Muscle layer of duodenum (tissue), 2 donors: ENCODE measurements around the gene HNRNPM.
A peak's percentile ranks its signal among the peaks of the same experiment; 100 is the strongest.

Source experiments
- H3K27ac ChIP-seq: one replicate; pipeline ENCODE4 v1.7.0; 2013; ENCODE audit warnings: mild to moderate bottlenecking, low read length
- H3K27me3 ChIP-seq: one replicate; pipeline ENCODE4 v1.7.0; 2013; ENCODE audit warnings: low read depth, mild to moderate bottlenecking, control low read depth, low read length
- H3K36me3 ChIP-seq, 2 donors: one replicate each; pipeline ENCODE4 v1.7.0; 2013; ENCODE audit warnings: low read length in 2 of 2, control low read depth in 1 of 2, mild to moderate bottlenecking in 1 of 2; ENCODE audit not compliant: insufficient read depth in 2 of 2, control insufficient read depth in 1 of 2
- H3K4me1 ChIP-seq, 2 donors: one replicate each; pipeline ENCODE4 v1.7.0; 2013; ENCODE audit warnings: low read length in 2 of 2, mild to moderate bottlenecking in 2 of 2, control low read depth in 1 of 2, moderate library complexity in 1 of 2; ENCODE audit not compliant: insufficient read depth in 2 of 2, control insufficient read depth in 1 of 2
- H3K4me3 ChIP-seq, 2 donors: one replicate each; pipeline ENCODE4 v1.7.0; 2013; ENCODE audit warnings: low read length in 2 of 2, low read depth in 1 of 2, mild to moderate bottlenecking in 1 of 2
- H3K9me3 ChIP-seq, 2 donors: one replicate each; pipeline ENCODE4 v1.7.0; 2013; ENCODE audit warnings: low read length in 2 of 2, control low read depth in 1 of 2, mild to moderate bottlenecking in 1 of 2; ENCODE audit not compliant: control insufficient read depth in 1 of 2
- donor health status: healthy.

Gene HNRNPM, protein sequence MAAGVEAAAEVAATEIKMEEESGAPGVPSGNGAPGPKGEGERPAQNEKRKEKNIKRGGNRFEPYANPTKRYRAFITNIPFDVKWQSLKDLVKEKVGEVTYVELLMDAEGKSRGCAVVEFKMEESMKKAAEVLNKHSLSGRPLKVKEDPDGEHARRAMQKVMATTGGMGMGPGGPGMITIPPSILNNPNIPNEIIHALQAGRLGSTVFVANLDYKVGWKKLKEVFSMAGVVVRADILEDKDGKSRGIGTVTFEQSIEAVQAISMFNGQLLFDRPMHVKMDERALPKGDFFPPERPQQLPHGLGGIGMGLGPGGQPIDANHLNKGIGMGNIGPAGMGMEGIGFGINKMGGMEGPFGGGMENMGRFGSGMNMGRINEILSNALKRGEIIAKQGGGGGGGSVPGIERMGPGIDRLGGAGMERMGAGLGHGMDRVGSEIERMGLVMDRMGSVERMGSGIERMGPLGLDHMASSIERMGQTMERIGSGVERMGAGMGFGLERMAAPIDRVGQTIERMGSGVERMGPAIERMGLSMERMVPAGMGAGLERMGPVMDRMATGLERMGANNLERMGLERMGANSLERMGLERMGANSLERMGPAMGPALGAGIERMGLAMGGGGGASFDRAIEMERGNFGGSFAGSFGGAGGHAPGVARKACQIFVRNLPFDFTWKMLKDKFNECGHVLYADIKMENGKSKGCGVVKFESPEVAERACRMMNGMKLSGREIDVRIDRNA

DNA sequence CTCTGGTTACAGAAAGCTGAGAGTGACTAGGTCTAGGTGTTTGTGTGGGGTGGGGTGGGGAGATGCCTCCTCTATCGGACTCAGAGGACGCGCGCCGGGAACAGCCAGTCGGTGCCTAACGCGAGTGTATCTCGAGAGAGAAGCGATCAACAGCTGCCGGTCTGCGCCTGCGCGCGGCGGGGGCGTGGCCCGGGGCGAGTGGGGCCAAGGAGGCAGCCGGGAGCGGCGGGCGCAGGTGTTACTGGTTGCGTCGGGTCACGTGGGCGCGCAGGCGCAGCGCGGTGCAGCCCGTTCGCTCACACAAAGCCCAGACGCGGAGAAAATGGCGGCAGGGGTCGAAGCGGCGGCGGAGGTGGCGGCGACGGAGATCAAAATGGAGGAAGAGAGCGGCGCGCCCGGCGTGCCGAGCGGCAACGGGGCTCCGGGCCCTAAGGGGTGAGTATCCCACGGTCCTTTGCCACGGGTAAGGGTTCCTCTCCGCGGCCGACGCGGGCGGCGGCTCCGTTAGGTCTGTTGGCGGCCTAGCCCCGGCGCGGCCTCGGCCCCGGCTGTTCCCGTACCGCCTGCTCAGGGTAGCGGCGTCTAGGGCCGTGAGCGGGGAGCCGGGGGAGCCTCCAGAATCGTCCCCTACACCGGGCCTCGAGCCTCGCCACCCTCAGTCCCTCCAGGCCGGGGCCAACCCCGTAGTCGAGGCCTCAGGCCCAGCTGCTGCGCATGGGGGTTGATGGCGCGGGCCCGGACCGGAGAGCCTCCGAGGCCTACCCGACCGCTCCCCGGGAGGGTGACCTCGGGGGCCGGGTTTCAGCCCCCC, at the start of gene HNRNPM:
Gene HNRNPM (plus strand): TSS at position 299 of the 811 bp plus-strand sequence. CDS start 24 bp downstream, at position 323.
- no peaks in the 10 kb centered on the region for H3K27me3 ChIP-seq
- no peaks in the 10 kb centered on the region for H3K9me3 ChIP-seq
- peaks cover 21 to 39% of the 10 kb centered on the region in 2 donors for H3K4me1 ChIP-seq
- peaks cover 2 to 11% of the 10 kb centered on the region in 2 donors for H3K36me3 ChIP-seq
- H3K27ac ChIP-seq, result peak within 1 kb of the TSS; percentile 95
- H3K4me3 ChIP-seq, result peak within 1 kb of the TSS; percentile 90 to 94

DNA sequence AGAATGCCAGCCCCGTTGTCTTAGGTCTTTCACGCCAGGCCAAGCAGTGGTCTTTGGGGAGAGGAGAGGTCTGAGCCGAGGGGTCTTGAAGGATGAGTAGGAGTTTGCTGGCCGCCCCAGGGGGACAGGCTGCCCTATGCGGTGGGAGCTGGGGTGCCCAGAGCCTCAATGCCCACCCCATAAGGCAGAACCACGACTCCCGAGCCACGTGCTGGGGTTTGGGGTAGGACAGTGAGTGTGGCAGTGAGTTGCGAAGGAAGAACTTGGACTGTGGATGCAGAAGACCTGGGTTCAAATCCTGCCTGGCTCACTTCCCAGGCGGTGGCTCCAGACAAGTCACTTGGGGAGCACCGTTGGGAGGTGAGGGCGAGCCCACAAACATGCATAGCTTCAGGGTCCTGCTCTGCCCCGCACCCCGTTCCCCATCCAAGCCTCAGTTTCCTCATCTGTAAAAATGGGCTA, 49.1 kb upstream of the HNRNPM start:
- Histone ChIP-seq H3K4me3 (no peak overlapping the region), H3K9me3 (no peaks in the 10 kb centered on the region), H3K27me3 (no peaks in the 10 kb centered on the region), H3K4me1 (peaks cover 12 to 59% of the 10 kb centered on the region in 2 donors), H3K27ac (no peak overlapping the region), H3K36me3 (peaks cover 6 to 14% of the 10 kb centered on the region in 2 donors)

DNA sequence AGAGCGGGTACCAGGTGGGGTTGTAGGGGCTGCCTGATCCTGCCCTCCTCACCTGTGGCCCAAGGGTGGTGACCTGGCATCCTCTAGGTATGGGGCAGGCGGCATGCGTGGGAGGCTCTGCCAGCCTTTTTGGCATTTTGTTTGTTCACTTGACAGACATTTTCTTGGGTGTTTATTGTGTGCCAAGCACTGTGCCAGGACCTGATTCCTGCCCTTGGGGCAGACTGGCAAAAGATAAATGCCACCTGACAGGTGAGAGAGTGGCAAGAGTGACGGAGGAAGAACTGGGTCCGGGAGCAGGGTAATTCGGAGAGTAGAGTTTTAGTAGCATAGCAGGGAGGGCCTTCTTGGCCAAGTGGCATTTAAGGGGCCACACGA, 48.6 kb upstream of the HNRNPM start:
- no peaks in the 10 kb centered on the region for H3K27me3 ChIP-seq
- H3K4me1 ChIP-seq, result peaks cover 9 to 54% of the 10 kb centered on the region in 2 donors
- H3K9me3 ChIP-seq, result no peaks in the 10 kb centered on the region
- no peak overlapping the region for H3K4me3 ChIP-seq
- peaks cover 6 to 14% of the 10 kb centered on the region in 2 donors for H3K36me3 ChIP-seq
- no peak overlapping the region for H3K27ac ChIP-seq

DNA sequence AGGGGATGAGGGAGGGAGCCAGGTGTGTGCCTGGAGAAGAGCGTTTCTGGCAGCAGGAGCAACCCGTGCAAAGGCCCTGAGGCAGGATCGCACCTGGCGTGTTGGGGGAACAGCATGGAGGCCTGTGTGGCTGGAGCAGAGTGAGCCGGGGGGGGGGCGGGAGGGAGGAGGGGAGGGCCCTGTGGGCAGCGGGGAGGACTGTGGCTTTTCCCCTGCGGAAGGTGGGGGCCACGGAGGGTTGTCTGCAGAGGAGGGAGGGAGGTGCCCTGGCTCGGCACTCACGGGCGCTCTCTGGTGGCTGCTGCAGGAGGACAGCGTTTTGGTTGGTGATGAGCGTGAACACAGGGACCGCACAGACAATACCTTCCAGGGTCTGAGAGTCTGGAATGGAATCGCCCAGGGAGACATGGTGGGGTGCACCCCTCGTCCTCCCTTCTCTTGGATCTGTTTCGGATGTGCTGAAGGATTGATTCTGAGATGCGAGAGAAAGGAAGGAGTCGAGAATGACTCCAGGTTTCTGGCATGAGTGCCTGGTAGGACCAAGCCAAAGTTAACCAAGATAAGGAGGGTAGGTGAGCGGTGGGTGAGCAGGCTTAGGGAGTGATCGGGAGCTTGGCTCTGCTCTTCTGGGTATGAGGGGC, 48.1 kb upstream of the HNRNPM start:
- Histone ChIP-seq H3K27ac (no peak overlapping the region), H3K27me3 (no peaks in the 10 kb centered on the region), H3K4me3 (no peak overlapping the region), H3K36me3 (peaks cover 6 to 14% of the 10 kb centered on the region in 2 donors), H3K9me3 (no peaks in the 10 kb centered on the region), H3K4me1 (peaks cover 4 to 49% of the 10 kb centered on the region in 2 donors)

DNA sequence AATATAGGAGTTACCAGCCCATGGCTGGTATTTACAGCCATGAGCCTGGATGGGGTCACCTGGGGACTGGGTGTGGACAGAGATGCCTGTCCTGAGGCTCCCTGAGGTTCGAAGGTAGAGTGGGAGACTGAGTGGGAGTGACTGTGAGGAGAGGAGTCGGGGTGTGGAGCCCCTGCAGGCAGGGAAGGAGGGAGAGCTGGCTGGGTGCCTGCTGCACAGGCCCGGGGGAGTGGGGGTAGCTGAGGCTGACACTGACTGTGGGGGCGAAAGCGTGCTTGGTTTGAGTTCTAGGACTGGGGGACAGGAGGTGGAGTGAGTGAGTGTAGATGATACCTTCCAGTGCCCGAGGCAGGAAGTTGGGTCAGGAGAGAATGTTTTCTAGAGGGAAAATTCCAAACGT, 47.5 kb upstream of the HNRNPM start:
- H3K27ac ChIP-seq, result no peak overlapping the region
- H3K4me1 ChIP-seq, result peaks cover 0 to 43% of the 10 kb centered on the region in 2 donors

DNA sequence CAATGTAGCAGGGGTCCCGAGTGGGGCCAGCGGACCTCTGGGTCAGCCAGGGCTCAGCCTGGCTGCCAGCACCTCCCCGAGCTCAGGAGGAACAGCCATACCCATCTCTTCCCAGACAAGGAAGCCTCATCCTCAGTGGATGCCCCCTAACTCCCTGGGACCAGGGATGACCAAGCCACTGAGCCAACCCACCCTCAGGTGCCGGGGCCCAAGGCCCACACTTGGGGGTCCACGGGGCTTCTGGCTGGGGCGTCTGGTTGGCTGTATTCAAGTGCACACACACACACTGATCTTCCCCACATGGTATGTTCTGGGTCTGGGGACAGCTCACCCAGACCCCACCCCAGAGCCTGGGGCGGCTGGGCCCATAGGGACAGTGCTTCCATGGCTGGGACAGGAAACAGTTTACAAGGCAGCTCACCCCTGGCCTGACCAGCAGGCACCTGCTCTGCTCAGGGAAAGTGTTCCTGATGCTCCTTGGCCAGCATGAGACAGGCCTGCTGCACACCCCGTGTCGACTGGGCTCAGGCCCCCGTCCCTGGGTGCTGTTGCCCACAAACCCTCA, 46.9 kb upstream of the HNRNPM start:
- Histone ChIP-seq H3K4me1 (peaks cover 0 to 40% of the 10 kb centered on the region in 2 donors), H3K27ac (no peak overlapping the region), H3K4me3 (no peak overlapping the region), H3K36me3 (peaks cover 7 to 22% of the 10 kb centered on the region in 2 donors), H3K9me3 (no peaks in the 10 kb centered on the region), H3K27me3 (no peaks in the 10 kb centered on the region)

More for the DNA sequence above, 47.5 kb upstream of the HNRNPM start:
- Histone ChIP-seq H3K9me3 (no peaks in the 10 kb centered on the region), H3K27me3 (no peaks in the 10 kb centered on the region), H3K36me3 (peaks cover 6 to 19% of the 10 kb centered on the region in 2 donors), H3K4me3 (no peak overlapping the region)

DNA sequence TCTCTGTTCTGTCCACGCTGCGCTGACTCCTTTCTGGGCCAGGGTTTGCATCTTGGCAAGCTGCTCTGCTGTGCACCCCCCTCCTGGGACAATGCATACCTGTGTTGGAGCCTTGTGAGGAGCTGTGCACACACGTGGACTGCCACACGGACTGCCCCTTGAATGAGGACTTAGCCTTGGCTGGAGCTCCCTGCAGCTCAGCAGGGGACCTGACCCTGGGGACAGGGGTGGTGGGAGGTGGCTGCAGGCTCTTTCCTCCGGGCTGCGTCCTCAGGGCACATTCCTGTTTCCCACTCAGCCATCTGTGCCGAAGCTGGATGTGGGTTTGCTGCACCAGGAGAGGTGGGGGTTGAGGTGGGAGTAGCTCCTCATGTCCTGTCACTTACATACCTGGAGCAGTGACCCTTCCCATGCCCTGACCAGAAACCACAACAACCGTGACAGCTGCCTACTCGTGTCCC, 46.4 kb upstream of the HNRNPM start:
- H3K9me3 ChIP-seq, result no peaks in the 10 kb centered on the region
- no peaks in the 10 kb centered on the region for H3K27me3 ChIP-seq
- no peak overlapping the region for H3K4me3 ChIP-seq
- H3K4me1 ChIP-seq, result peaks cover 0 to 39% of the 10 kb centered on the region in 2 donors
- H3K36me3 ChIP-seq, result peaks cover 11 to 23% of the 10 kb centered on the region in 2 donors
- H3K27ac ChIP-seq, result no peak overlapping the region

DNA sequence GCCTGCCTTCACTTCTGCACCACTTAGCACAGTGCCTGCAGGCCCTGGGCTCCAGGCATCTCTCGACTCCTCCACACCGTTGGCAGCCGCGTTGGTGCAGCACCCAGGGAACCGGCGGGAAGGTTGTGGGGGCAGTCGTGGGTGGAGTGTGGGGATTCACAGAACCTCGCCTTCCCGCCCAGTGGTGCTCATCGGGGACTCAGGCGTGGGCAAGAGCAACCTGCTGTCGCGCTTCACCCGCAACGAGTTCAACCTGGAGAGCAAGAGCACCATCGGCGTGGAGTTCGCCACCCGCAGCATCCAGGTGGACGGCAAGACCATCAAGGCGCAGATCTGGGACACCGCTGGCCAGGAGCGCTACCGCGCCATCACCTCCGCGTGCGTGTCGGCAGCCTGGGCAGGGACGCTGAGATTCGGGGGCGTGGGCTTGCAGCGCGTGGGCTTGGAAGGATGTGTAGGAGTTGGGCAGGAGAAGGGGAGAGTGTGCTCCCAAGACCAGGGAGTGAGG, 45.0 kb upstream of the HNRNPM start:
- Histone ChIP-seq H3K4me1 (peaks cover 0 to 33% of the 10 kb centered on the region in 2 donors), H3K36me3 (peaks cover 11 to 32% of the 10 kb centered on the region in 2 donors), H3K27me3 (no peaks in the 10 kb centered on the region), H3K4me3 (no peak overlapping the region), H3K27ac (no peak overlapping the region), H3K9me3 (no peaks in the 10 kb centered on the region)

DNA sequence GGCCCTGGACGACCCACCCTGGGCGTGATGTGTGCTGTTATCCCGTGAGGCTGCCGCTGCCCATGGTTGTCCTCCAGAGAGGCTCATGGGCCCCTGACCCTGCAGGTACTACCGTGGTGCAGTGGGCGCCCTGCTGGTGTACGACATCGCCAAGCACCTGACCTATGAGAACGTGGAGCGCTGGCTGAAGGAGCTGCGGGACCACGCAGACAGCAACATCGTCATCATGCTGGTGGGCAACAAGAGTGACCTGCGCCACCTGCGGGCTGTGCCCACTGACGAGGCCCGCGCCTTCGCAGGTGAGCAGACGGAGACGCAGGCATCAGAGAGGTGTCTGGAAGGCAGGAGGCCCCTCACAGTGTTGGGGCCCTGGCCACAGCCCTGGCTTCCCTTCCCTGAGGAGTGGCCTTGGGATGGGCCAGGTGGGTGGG, 42.8 kb upstream of the HNRNPM start:
- H3K4me1 ChIP-seq, result peaks cover 0 to 23% of the 10 kb centered on the region in 2 donors
- peaks cover 11 to 36% of the 10 kb centered on the region in 2 donors for H3K36me3 ChIP-seq
- H3K9me3 ChIP-seq, result no peaks in the 10 kb centered on the region
- H3K27me3 ChIP-seq, result no peaks in the 10 kb centered on the region
- no peak overlapping the region for H3K27ac ChIP-seq
- no peak overlapping the region for H3K4me3 ChIP-seq
